GM23338 (cell line): Measurements from ENCODE around the gene PCSK5. TPM values are rescaled to one million over a fixed set of nuclear protein-coding genes. Genes with fewer than 3 reads are reported as not detected.

Experiments used
- ATAC-seq: fragments of 200-7000 bp; cut with Tn5 transposase; 3 replicates; pipeline ENCODE4 v1.9.1; 2020
- DNase-seq: peaks from one replicate; pipeline ENCODE4 v3.0.0-alpha.2; 2015; ENCODE audit warnings: low spot score
- H2AFZ ChIP-seq: fragments of 200-600 bp; sonication (generic); 2 replicates; pipeline ENCODE4 v1.8.0; 2016; ENCODE audit warnings: antibody characterized with exemption, mild to moderate bottlenecking, moderate library complexity
- H3F3A ChIP-seq: fragments of 200-600 bp; sonication (generic); replicated peaks from 2 replicates; pipeline ENCODE4 v1.8.0; 2017; ENCODE audit warnings: antibody characterized with exemption, mixed run types, low read depth
- H3K27ac ChIP-seq: fragments of 200-600 bp; sonication (generic); 2 replicates; pipeline ENCODE4 v1.6.1; 2016; ENCODE audit warnings: low read depth
- H3K27me3 ChIP-seq: fragments of 200-600 bp; sonication (generic); 2 replicates; pipeline ENCODE4 v1.8.0; 2016; ENCODE audit warnings: mild to moderate bottlenecking, mixed run types, moderate library complexity; ENCODE audit not compliant: insufficient read depth
- H3K36me3 ChIP-seq: fragments of 200-600 bp; sonication (generic); 2 replicates; pipeline ENCODE4 v1.8.0; 2016; ENCODE audit warnings: mild to moderate bottlenecking; ENCODE audit not compliant: insufficient read depth
- H3K4me1 ChIP-seq: fragments of 200-600 bp; sonication (generic); 2 replicates; pipeline ENCODE4 v1.8.0; 2016; ENCODE audit warnings: mild to moderate bottlenecking, moderate library complexity; ENCODE audit not compliant: insufficient read depth
- H3K4me2 ChIP-seq: fragments of 200-600 bp; sonication (generic); 2 replicates; pipeline ENCODE4 v1.7.1; 2017; ENCODE audit warnings: mixed run types
- H3K4me3 ChIP-seq: fragments of 200-600 bp; sonication (generic); 2 replicates; pipeline ENCODE4 v1.6.1; 2016; ENCODE audit warnings: mixed run types
- H3K79me2 ChIP-seq: fragments of 200-600 bp; sonication (generic); replicated peaks from 2 replicates; pipeline ENCODE4 v1.8.0; 2017; ENCODE audit warnings: mild to moderate bottlenecking; ENCODE audit not compliant: insufficient read depth
- H3K9me2 ChIP-seq: fragments of 200-600 bp; sonication (generic); 2 replicates; pipeline ENCODE4 v1.8.0; 2017; ENCODE audit not compliant: insufficient read depth
- H4K20me1 ChIP-seq: fragments of 200-600 bp; sonication (generic); replicated peaks from 2 replicates; pipeline ENCODE4 v1.8.0; 2017; ENCODE audit warnings: mild to moderate bottlenecking; ENCODE audit not compliant: insufficient read depth
- H3K27ac Mint-ChIP-seq: 2 replicates; pipeline ENCODE4 v1.8.0; 2020; ENCODE audit warnings: inconsistent platforms, mild to moderate bottlenecking, moderate library complexity, mixed read lengths
- H3K27me3 Mint-ChIP-seq: 3 replicates; pipeline ENCODE4 v1.8.0; 2022; ENCODE audit warnings: low read depth, mild to moderate bottlenecking, moderate library complexity, mixed read lengths, inconsistent platforms; ENCODE audit not compliant: insufficient read depth, poor library complexity
- H3K36me3 Mint-ChIP-seq: 3 replicates; pipeline ENCODE4 v1.8.0; 2021; ENCODE audit warnings: low read depth, mild to moderate bottlenecking, inconsistent platforms, moderate library complexity, mixed read lengths
- H3K4me1 Mint-ChIP-seq: 3 replicates; pipeline ENCODE4 v1.8.0; 2020; ENCODE audit warnings: mild to moderate bottlenecking, inconsistent platforms, mixed read lengths
- H3K4me3 Mint-ChIP-seq: 3 replicates; pipeline ENCODE4 v1.8.0; 2021; ENCODE audit warnings: moderate library complexity, mild to moderate bottlenecking, inconsistent platforms, mixed read lengths
- H3K9me3 Mint-ChIP-seq: 3 replicates; pipeline ENCODE4 v1.8.0; 2020; ENCODE audit warnings: moderate library complexity, mild to moderate bottlenecking, inconsistent platforms, mixed read lengths
- CREB1 ChIP-seq: fragments of 250-450 bp; sonication (Bioruptor Pico); IDR thresholded peaks from 2 replicates; pipeline ENCODE4 v1.5.0; 2020; ENCODE audit warnings: low read depth, mild to moderate bottlenecking, moderate library complexity
- EZH2 ChIP-seq: fragments of 200-600 bp; sonication (generic); IDR thresholded peaks from one replicate; pipeline ENCODE4 v1.8.0; 2017; ENCODE audit warnings: antibody characterized with exemption, mild to moderate bottlenecking, low read depth; ENCODE audit not compliant: unreplicated experiment
- JUNB ChIP-seq: IDR thresholded peaks from one replicate; pipeline ENCODE4 v1.6.1; 2016; ENCODE audit warnings: antibody characterized with exemption; ENCODE audit not compliant: unreplicated experiment
- NANOG ChIP-seq: IDR thresholded peaks from 2 replicates; pipeline ENCODE4 v1.6.1; 2016; ENCODE audit warnings: antibody characterized with exemption, borderline replicate concordance
- STAT1 ChIP-seq: IDR thresholded peaks from one replicate; pipeline ENCODE4 v1.6.1; 2016; ENCODE audit warnings: antibody characterized with exemption; ENCODE audit not compliant: unreplicated experiment
- ZNF114 ChIP-seq: fragments of 250-450 bp; sonication (Bioruptor Pico); IDR thresholded peaks from 2 replicates; pipeline ENCODE4 v1.5.0; 2020; ENCODE audit warnings: mild to moderate bottlenecking, moderate library complexity
- polyA plus RNA-seq: library from polyadenylated mRNA; unstranded; fragments of >200 nt; fragmentation: Nextera tagmentation; extraction: Ambion mirVana; gene quantifications from 2 replicates; pipeline ENCODE4 v1.2.1, GENCODE V29; 2016
- total RNA-seq: library from RNA; depleted of rRNA; stranded (reverse); fragments of >200 nt; shearing (Covaris generic); gene quantifications from 2 replicates; pipeline ENCODE4 v1.2.3, GENCODE V29; 2014
- TF ChIP-seq, protein P1 (sequence below): IDR thresholded peaks from 2 replicates; pipeline ENCODE4 v1.6.1; 2016; ENCODE audit warnings: antibody characterized with exemption
- TF ChIP-seq, protein P2 (sequence below): IDR thresholded peaks from one replicate; pipeline ENCODE4 v1.6.1; 2018; ENCODE audit warnings: antibody characterized with exemption; ENCODE audit not compliant: unreplicated experiment
- TF ChIP-seq, protein P3 (sequence below), 2 experiments: fragments of 200-600 bp in 1 of 2; sonication (generic) in 1 of 2; conservative IDR thresholded peaks; 2 replicates each; pipeline versions ENCODE4 v1.5.1 to v1.6.1; 2016 to 2017; ENCODE audit warnings: antibody characterized with exemption in 2 of 2, low read depth in 2 of 2, mild to moderate bottlenecking in 2 of 2, moderate library complexity in 1 of 2
- TF ChIP-seq, protein P4 (sequence below): fragments of 250-450 bp; sonication (Bioruptor Pico); IDR thresholded peaks from 2 replicates; pipeline ENCODE4 v1.5.0; 2020; ENCODE audit warnings: mild to moderate bottlenecking, moderate library complexity

The PCSK5 gene
- total and polyA plus RNA-seq, 2 experiments from 2014 or later = 12.3 to 34.8 TPM

DNA sequence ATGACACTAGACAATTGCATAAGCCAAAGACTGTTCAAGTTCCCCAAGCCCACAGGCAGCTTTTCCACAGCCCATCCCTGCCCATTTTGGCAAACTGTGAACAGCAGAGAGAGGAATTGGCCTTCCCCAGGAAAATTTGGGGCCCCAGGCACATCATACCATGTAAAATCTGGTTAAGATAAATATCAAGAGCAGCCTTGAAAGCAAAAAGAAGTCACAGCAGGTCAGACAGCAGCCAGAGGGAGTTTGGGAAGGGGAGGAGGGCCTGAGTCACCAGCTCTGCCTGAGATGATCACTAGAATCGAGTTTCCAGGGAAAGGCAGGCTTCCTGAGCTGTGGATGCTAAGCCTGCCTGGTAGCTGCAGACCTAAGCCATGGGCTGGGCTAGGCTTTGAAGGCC lies 324.6 kb downstream of the PCSK5 start:
- H3F3A ChIP-seq = no peaks in the 10 kb centered on the region
- Mint-ChIP-seq H3K9me3 (no peaks in the 10 kb centered on the region), H3K36me3 (no peaks in the 10 kb centered on the region), H3K4me1 (peaks cover 9% of the 10 kb centered on the region), H3K27ac (no peak overlapping the region), H3K27me3 (peaks cover 2% of the 10 kb centered on the region), H3K4me3 (no peak overlapping the region)
- TF ChIP-seq, protein P1, sequence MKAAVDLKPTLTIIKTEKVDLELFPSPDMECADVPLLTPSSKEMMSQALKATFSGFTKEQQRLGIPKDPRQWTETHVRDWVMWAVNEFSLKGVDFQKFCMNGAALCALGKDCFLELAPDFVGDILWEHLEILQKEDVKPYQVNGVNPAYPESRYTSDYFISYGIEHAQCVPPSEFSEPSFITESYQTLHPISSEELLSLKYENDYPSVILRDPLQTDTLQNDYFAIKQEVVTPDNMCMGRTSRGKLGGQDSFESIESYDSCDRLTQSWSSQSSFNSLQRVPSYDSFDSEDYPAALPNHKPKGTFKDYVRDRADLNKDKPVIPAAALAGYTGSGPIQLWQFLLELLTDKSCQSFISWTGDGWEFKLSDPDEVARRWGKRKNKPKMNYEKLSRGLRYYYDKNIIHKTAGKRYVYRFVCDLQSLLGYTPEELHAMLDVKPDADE = no peak
- TF ChIP-seq CREB1 (CRISPR knock-in tag) (no peak), NANOG (no peak), STAT1 (no peak), JUNB (no peak), ZNF114 (CRISPR knock-in tag) (no peak), EZH2 (no peak)
- TF ChIP-seq, protein P2, sequence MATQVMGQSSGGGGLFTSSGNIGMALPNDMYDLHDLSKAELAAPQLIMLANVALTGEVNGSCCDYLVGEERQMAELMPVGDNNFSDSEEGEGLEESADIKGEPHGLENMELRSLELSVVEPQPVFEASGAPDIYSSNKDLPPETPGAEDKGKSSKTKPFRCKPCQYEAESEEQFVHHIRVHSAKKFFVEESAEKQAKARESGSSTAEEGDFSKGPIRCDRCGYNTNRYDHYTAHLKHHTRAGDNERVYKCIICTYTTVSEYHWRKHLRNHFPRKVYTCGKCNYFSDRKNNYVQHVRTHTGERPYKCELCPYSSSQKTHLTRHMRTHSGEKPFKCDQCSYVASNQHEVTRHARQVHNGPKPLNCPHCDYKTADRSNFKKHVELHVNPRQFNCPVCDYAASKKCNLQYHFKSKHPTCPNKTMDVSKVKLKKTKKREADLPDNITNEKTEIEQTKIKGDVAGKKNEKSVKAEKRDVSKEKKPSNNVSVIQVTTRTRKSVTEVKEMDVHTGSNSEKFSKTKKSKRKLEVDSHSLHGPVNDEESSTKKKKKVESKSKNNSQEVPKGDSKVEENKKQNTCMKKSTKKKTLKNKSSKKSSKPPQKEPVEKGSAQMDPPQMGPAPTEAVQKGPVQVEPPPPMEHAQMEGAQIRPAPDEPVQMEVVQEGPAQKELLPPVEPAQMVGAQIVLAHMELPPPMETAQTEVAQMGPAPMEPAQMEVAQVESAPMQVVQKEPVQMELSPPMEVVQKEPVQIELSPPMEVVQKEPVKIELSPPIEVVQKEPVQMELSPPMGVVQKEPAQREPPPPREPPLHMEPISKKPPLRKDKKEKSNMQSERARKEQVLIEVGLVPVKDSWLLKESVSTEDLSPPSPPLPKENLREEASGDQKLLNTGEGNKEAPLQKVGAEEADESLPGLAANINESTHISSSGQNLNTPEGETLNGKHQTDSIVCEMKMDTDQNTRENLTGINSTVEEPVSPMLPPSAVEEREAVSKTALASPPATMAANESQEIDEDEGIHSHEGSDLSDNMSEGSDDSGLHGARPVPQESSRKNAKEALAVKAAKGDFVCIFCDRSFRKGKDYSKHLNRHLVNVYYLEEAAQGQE = no peak
- TF ChIP-seq, protein P3, sequence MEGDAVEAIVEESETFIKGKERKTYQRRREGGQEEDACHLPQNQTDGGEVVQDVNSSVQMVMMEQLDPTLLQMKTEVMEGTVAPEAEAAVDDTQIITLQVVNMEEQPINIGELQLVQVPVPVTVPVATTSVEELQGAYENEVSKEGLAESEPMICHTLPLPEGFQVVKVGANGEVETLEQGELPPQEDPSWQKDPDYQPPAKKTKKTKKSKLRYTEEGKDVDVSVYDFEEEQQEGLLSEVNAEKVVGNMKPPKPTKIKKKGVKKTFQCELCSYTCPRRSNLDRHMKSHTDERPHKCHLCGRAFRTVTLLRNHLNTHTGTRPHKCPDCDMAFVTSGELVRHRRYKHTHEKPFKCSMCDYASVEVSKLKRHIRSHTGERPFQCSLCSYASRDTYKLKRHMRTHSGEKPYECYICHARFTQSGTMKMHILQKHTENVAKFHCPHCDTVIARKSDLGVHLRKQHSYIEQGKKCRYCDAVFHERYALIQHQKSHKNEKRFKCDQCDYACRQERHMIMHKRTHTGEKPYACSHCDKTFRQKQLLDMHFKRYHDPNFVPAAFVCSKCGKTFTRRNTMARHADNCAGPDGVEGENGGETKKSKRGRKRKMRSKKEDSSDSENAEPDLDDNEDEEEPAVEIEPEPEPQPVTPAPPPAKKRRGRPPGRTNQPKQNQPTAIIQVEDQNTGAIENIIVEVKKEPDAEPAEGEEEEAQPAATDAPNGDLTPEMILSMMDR (conservative IDR thresholded peaks at IDR 0.05; ENCODE audit: low read depth in 2 of 2) = no peak
- TF ChIP-seq, protein P4, sequence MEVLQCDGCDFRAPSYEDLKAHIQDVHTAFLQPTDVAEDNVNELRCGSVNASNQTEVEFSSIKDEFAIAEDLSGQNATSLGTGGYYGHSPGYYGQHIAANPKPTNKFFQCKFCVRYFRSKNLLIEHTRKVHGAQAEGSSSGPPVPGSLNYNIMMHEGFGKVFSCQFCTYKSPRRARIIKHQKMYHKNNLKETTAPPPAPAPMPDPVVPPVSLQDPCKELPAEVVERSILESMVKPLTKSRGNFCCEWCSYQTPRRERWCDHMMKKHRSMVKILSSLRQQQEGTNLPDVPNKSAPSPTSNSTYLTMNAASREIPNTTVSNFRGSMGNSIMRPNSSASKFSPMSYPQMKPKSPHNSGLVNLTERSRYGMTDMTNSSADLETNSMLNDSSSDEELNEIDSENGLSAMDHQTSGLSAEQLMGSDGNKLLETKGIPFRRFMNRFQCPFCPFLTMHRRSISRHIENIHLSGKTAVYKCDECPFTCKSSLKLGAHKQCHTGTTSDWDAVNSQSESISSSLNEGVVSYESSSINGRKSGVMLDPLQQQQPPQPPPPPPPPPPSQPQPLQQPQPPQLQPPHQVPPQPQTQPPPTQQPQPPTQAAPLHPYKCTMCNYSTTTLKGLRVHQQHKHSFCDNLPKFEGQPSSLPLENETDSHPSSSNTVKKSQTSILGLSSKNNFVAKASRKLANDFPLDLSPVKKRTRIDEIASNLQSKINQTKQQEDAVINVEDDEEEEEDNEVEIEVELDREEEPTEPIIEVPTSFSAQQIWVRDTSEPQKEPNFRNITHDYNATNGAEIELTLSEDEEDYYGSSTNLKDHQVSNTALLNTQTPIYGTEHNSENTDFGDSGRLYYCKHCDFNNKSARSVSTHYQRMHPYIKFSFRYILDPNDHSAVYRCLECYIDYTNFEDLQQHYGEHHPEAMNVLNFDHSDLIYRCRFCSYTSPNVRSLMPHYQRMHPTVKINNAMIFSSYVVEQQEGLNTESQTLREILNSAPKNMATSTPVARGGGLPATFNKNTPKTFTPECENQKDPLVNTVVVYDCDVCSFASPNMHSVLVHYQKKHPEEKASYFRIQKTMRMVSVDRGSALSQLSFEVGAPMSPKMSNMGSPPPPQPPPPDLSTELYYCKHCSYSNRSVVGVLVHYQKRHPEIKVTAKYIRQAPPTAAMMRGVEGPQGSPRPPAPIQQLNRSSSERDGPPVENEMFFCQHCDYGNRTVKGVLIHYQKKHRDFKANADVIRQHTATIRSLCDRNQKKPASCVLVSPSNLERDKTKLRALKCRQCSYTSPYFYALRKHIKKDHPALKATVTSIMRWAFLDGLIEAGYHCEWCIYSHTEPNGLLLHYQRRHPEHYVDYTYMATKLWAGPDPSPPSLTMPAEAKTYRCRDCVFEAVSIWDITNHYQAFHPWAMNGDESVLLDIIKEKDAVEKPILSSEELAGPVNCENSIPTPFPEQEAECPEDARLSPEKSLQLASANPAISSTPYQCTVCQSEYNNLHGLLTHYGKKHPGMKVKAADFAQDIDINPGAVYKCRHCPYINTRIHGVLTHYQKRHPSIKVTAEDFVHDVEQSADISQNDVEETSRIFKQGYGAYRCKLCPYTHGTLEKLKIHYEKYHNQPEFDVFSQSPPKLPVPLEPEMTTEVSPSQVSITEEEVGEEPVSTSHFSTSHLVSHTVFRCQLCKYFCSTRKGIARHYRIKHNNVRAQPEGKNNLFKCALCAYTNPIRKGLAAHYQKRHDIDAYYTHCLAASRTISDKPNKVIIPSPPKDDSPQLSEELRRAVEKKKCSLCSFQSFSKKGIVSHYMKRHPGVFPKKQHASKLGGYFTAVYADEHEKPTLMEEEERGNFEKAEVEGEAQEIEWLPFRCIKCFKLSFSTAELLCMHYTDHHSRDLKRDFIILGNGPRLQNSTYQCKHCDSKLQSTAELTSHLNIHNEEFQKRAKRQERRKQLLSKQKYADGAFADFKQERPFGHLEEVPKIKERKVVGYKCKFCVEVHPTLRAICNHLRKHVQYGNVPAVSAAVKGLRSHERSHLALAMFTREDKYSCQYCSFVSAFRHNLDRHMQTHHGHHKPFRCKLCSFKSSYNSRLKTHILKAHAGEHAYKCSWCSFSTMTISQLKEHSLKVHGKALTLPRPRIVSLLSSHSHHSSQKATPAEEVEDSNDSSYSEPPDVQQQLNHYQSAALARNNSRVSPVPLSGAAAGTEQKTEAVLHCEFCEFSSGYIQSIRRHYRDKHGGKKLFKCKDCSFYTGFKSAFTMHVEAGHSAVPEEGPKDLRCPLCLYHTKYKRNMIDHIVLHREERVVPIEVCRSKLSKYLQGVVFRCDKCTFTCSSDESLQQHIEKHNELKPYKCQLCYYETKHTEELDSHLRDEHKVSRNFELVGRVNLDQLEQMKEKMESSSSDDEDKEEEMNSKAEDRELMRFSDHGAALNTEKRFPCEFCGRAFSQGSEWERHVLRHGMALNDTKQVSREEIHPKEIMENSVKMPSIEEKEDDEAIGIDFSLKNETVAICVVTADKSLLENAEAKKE = no peak
- peaks cover 7% of the 10 kb centered on the region for H3K9me2 ChIP-seq
- DNase-seq (no peak), ATAC-seq (no peak)
- H2AFZ ChIP-seq = no peak overlapping the region
- H4K20me1 ChIP-seq = no peaks in the 10 kb centered on the region
- H3K27me3 ChIP-seq = no peaks in the 10 kb centered on the region
- H3K36me3 ChIP-seq = no peaks in the 10 kb centered on the region
- H3K27ac ChIP-seq = no peak overlapping the region
- no peak overlapping the region for H3K4me3 ChIP-seq
- no peak overlapping the region for H3K4me2 ChIP-seq
- H3K79me2 ChIP-seq = no peaks in the 10 kb centered on the region
- H3K4me1 ChIP-seq = peaks cover 9% of the 10 kb centered on the region; the same call in 1 of the 2 replicates
